Fibroblast of skin of left quadriceps (primary cell): ENCODE results near the gene FKBP9.
"Not testable (repeated sequence)": the region's sequence is repeated elsewhere in the genome, so short reads cannot be mapped to it uniquely, and the experiment has no call there.

ENCODE experiments used
- DNase-seq, 2 experiments: peaks; one replicate each; pipeline ENCODE4 v3.0.0-alpha.2; 2013; ENCODE audit warnings: low read depth in 2 of 2

The FKBP9 gene, protein sequence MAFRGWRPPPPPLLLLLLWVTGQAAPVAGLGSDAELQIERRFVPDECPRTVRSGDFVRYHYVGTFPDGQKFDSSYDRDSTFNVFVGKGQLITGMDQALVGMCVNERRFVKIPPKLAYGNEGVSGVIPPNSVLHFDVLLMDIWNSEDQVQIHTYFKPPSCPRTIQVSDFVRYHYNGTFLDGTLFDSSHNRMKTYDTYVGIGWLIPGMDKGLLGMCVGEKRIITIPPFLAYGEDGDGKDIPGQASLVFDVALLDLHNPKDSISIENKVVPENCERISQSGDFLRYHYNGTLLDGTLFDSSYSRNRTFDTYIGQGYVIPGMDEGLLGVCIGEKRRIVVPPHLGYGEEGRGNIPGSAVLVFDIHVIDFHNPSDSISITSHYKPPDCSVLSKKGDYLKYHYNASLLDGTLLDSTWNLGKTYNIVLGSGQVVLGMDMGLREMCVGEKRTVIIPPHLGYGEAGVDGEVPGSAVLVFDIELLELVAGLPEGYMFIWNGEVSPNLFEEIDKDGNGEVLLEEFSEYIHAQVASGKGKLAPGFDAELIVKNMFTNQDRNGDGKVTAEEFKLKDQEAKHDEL

DNA sequence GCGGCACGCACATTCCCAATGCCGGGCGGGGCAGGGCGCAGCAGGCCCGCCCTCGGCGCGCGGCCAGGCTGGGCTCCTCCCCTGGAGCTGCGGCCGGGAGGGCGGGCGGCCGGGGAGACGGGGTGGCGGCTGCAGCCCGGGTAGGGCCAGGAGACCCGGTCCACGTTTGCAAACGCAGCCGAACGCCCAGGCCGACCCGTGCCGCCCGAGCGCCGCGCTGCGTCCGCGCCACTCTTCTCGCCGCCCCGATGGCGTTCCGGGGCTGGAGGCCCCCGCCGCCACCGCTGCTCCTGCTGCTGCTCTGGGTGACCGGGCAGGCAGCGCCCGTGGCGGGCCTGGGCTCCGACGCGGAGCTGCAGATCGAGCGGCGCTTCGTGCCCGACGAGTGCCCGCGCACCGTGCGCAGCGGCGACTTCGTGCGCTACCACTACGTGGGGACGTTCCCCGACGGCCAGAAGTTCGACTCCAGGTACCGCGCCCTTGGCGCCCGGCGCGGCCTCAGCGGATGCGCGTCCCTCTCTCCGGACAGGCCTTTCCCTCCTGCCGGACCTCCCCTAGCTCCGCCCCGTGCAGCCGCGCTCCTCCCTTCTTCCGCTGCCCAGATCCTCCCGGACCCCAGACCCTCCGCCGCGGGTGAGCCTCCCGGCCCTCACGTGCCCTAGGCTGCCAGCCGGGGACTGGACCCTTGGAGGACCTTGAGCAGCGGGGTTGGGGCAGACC is at the start of gene FKBP9:
TSS of gene FKBP9 (plus strand) at position 115 of the 720 bp plus-strand sequence. CDS start at position 249, 134 bp downstream.
- peak; percentile 77 to 79 for DNase-seq

DNA sequence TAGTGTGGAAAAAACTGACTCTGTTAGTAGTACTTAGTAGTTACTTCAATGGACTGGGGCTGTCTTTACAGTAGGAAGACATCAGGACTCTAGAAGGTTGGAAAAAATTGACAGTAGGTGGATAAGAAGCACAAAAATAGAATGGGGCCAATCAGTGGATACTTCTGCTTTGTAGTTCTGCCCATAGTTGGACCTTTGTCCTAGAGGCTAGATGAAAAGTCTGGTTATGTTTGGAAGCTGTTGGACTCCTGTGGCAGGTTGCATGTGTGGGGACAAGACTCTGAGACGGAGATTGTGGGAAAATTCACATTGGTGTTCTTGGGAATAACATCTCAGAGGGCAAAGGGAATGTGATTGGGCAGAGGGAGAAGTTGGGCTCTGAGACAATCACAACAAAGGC is 47.0 kb upstream of the FKBP9 start:
- DNase-seq, result no peak

DNA sequence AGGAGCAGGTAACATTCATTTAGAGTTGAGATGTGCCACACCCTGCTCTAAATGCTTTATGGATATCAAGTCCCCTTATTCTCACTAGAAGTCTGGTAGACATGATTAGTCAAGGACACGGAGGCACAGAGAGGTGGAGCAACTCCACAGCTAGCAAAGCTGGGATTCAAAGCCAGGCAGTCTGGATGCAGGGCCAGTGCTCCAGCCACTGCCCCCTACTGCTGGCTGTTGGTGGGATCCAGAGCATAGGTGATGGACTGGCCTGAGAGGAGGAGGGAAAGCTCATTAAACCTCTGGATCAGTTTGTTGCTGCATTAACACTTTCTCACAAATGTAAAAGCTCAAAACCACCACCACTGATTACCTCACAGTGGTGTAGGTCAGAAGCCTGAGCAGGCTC is 43.1 kb upstream of the FKBP9 start:
- DNase-seq, result no peak

DNA sequence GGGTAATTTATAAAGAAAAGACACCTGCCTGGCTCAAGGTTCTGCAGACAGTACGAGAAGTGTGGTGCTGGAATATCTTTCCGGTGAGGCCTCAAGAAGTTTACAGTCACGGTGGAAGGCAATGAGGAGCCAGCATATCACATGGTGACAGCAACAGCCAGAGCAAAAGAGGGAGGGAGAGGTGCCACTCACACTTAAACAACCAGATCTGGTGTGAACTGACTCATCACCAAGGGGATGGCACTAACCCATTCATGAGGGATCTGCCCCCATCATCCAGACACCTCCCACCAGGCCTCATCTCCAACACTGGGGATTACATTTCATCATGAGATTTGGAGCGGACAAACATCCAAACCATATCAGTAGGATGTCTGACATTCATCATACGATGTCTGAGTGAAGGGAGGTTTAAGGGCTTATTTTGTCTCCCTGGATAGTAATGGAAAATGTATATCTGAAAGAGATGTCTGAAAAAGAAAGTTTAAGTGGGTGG is 42.2 kb upstream of the FKBP9 start:
- DNase-seq, result no peak

DNA sequence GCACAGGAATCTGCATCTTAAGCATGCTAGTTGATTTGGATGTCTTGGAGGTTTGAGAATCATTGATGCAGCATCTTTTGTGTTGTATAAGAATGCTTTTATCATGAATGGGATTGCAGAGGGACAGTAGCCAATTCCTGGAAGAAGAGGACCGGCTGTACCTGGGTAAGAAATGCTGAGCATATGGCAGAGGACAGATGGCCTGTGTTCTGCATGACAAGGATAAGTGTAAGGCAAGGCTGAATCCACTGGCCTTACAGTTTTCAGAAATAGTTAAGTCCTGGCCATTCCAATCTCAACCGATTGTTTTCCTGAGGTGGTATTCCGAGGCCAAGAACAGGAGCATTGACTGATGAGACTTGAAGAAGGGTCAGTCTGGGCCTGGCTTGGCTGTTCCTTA is 41.2 kb upstream of the FKBP9 start:
- no peak for DNase-seq

DNA sequence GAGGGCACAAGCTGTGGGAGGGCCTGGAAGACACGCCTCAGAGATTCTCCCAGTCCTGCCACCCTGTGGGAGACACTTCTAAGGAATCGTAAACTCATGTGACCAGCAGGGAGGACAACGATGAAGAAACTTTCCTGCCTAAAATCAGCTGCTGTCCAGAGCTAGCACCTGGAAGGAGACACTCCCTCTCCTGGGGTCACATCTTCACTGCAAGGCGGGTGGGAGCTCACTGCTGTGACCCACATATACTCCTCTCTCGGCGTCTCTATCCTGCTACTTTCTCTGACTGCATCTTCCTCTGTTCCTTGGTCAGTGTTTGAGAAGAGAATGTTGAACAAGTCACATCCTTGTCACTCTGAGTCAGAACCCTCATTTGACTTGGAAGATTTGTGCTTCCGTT is 40.2 kb upstream of the FKBP9 start:
- DNase-seq, result not testable (repeated sequence)

DNA sequence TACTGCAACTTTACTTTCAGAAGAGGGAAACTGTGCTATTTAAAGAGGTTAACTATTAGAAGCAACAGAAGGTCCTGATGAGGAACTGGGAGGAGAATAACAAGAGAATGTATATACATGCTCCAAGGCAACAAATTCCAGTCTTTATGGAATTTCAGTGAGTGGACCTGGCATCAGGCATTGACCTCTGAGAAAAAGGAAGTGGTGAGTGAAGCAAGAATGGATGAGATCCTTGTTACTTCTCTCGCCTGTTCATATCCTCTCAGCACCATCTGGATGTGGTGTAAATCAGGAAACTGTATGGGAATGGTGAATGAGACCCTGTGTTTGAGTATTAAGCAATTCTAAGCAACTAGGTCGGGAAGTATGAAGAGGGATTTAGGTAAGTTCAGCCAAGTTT is 35.3 kb upstream of the FKBP9 start:
- DNase-seq, result peak in 1 of 2 experiments; percentile 18

DNA sequence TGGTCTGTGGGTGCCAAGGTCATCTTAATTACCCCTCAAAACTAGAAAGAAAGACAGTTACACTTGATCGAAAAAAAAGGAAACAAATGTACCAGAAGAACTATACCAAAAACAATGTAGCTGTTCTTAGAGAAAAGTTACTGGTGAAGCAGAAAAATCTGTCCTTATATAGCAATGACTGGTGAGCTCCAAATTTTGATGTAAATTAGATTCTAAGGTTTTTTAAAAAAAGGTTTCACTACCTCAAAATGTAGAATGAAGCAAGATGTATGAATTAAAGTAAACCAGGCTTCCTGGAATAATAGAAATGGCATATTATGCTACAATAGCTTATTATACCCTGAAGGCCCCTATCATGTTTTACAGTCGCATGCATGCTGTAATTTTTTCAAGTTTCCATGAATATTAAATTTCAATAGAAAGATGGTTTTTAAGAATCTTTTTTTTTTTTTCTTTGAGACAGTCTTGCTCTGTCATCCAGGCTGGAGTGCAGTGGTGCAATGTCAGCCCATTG is 28.4 kb upstream of the FKBP9 start:
- no peak for DNase-seq

DNA sequence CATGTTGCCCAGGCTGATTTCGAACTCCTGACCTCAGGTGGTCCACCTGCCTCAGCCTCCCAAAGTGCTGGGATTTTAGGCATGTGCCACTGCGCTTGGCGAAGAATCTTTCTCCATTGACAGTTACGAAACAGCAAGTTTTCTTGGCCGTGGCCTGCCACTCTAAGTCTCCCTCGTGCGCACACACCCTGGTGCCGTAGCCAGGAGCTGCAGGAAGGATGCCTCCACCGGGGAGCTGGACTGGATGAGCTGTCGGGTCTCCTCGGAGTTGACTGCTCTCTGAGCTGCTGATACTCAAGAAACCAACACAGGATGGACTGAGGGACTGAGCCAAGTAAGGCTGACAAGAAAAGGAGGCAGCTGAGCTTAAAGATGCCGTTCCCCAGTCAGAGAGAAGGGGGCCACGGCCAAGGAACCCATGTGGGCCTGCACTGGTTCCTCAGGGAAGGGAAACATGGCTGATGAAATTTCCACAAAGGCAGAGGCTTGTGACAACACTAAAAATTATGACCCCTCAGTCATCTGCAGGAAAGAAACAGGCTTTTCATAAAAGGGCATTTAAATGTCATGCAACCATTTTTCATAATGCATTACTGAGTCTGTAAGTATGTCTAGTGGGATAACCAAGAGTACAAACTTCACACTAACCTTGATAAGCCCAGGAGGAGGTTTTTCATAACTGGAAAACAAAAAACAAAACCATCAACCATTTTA is 27.7 kb upstream of the FKBP9 start:
- no peak for DNase-seq

DNA sequence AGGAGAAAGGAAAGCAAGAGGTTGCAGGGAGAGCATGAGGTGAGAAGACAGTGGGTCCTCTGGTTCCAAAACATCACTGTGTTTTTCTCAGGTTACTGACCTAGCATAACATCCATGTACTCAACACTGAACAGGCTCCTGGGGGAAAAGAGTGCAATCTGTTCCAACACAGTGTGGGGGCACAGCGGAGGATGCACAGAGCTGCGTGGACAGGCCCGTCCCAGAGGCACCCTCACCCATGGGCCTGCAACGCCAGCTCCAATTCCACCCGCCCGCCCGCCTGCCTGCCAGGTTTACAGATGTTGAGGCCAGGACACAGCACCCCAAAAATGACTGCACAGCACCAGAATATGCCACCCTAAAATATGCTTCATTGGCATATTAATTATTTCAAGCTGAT is 26.9 kb upstream of the FKBP9 start:
- DNase-seq, result no peak

DNA sequence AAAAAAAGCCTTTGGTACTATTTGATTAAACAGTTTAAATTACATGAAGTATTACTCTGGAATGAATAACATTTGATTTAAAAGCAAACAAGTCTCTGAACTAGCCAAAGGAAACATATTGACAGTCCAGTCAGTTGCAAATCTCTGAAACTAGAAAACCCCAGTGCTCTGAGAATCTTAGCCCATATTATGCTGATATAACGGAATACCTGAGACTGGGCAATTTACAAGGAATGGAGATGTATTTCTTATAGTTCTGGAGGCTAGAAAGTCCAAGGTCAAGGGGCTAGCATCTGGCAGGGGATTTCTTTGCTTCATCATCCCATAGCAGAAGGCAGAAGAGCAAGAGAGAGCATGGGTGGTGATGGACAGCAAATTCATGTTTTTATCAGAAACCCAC is 21.7 kb upstream of the FKBP9 start:
- no peak for DNase-seq

DNA sequence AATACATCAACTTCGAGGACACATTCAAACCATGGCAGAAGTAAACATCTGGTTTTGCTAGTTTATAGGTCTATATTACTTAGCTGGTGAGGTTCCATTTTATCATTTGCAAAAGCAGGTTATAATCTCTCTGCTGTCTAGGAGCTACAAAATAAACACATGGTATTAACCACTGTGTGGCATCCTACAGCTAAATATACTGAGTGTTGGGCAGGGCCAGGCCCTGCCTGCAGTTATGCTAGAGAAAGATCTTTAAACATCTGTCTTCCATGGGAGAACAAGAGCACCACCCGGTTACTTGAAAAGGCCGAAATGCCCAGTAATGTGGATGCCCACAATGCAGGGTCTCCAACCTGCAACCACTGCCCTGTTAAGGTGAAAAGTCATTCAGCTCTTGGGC is 20.6 kb upstream of the FKBP9 start:
- no peak for DNase-seq

DNA sequence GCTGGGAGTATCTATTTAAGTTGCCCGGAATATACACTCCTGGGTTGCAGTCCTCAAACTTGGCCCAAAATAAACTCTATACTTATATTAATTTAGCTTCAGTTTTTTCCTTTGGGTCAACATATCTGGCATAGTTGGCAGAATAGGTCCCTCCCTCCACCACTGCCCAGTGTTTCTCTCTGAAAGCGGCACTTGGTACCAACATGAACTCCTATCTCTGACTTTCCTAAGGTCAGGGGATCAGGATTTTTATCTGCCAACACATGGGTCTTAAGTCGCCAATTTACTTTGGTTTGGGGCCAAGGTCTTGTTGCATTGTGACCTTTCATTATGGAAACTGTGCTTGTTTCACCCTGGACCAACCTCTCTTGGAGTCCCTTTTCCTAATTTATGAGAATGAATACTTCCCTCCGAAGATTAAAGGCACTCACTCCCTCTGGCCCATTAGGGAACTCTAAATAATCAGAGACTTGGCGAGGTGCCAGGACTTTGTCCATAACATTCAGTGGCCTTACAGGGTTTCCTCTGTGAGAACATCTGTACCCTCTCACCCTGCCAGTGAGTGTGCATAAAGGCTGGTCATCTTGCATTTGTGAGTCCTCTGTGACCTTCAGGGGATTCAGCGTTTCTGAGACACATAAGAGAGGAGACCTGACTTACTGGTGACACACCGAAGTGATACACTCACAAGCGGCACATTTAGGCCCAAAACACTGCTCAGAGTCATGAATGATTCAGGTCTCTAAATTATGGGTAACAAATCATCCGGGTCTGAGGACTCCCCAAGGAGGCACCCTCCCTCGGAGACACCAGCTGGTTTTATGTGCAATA is 19.7 kb upstream of the FKBP9 start:
- DNase-seq, result no peak

DNA sequence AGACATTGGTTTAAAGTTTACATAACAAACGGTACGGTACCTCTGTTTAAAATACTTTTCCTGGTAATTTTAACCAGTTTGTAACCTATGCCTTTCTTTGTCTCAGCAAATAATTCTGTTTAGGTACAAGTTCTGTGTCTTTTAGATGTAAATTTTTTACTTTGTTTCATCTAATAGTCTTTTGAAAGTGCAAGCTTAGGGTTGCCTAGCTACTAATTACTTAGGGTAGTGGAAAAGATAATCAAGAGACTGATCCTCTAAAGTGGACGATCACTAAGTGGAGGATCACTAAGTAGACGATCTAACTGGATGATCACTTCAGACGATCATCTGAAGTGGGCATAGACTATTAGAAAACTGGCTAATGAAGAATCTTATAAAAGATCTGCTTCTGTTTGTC is 16.1 kb upstream of the FKBP9 start:
- DNase-seq, result no peak

DNA sequence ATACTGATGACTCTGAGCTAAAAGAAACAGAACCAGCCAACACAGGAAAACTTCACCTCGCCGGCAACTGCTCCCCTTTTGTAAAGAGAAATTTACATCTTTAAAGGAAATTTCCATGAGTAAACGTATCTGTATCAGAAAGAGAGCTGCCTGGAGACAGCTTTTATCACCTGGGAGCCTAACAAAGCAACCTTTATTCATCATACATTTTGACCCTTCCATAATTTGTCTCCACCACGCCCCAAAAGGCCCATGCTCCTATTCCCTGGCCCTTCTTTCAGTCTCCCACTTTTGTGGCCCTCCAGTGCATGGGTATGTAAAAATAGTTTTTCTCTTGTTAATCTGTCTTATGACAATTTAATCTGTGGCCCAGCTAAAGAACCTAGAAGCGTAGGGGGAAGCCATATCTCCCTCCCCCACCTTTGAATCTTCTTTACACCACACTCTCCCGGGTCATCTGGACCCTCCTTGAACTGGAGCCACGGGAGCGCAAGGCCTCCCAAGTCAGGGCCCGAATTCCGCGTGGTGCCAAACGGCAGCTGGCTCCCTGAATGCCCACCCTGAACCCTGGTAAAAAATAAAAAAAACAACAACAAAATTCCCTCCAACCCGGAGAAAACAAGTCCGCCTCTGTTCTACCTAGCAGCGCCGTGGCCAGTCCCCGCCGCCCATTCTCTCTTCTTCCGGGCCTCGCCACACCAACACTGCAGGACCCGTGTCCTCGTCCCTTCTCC is 15.4 kb upstream of the FKBP9 start:
- DNase-seq, result no peak

DNA sequence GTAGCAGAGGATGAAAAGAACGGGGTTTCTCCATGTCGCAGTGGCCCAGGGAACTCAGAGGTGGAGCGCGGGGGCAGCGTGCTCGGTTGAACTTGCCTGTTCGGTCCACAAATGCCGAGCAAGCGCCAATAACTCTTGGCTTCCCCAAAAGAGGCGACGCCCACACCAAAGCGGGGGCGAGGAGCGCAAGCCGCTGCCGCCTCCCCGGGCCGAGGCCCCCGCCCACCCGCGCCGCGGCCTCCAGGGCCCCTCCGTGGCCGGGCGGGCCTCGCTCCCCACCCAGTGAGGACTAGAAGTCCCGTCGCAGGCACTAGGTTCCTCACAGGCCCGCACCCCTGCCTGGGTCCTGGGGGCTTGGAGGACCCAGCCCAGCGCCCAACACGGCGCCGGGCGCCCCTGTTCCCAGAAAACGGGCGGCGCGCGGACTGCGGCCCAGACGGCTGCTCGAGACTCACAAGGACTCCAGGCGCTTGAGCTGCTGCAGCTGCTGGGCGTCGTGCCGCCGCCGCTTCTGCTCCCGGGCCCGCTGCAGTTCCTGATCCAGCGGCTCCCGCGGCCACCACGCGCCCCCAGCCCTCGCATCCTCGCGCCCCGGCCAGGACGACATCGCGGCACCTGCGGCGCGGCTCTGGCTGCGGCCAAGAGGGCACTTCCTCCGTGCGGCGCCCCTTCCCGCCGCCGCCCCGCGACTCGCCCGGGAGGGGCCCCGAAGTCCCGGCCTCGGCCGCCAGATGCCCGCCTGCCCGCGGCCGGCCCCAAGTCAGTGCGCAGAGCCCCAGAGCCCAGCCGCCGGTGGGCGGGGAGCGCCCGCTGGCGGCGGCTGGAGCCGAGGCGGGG is 14.6 kb upstream of the FKBP9 start:
- DNase-seq, result peak; percentile 47 to 48

DNA sequence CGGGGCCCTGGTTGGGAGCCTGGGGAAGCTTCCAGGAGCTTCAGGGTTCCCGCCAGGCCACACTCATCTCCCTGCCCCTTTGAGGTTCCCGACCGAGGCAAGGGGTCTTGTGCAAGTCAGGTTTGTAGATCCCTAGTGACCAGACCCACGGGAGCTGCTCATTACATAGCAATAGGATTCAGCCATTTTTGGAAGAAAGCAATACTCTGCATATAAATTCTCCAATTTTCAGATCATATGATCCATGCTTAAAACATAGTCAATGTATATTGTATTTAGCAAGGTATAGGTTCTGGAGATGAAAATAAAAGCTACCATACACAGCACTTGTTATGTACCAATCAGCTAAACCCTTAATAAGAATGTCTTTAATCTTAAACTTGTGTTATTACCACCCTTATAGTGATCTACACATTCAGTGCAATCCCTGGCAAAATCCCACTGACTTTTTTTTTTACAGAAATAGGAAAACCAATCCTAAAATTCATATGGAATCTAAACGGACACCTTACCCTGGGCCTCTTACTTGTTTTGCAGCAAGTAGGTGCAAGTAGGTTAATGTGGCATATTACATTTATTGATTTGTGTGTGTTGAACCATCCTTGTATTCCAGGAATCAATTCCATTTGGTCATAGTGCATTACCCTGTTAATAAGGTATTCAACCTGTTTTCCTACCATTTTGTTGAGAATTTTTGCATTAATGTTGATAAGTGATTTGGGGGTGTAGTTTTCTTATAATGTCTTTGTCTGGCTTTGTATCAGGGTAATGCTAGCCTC is 13.8 kb upstream of the FKBP9 start:
- DNase-seq, result no peak

DNA sequence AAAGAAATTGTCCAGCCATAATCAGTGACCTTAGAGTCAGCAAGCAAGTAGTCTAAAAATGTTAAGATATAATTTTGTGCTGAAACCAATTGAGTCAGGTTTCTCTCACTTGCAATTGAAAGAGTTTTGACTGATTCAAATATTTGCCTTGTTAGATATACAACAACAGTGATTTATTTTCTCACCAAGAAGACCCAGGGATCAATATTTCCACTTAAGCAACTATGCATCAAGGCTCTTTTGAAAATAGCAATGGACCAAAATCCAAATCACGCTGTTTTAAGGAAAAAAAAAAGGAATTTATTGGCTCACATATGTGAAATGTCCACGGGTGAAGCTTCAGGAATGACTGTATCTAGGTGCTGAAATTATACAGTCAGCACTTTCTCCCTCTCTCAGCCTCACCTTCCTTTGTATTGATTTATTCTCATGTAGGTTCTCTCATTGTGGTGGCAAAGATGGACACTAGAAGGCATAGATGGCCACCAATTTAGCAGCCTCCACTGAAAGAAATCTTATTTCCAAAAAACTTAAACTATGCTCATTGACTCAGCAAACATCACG is 9.7 kb upstream of the FKBP9 start:
- DNase-seq, result no peak
